ENCODE data around the gene LRRC56. TPM values are rescaled to one million over a fixed set of nuclear protein-coding genes. Genes with fewer than 3 reads are reported as not detected.
A peak's percentile ranks its signal among the peaks of the same experiment; 100 is the strongest.

Gene LRRC56
- total RNA-seq, 1 donor from 2014 or later, result 0.82 TPM

DNA sequence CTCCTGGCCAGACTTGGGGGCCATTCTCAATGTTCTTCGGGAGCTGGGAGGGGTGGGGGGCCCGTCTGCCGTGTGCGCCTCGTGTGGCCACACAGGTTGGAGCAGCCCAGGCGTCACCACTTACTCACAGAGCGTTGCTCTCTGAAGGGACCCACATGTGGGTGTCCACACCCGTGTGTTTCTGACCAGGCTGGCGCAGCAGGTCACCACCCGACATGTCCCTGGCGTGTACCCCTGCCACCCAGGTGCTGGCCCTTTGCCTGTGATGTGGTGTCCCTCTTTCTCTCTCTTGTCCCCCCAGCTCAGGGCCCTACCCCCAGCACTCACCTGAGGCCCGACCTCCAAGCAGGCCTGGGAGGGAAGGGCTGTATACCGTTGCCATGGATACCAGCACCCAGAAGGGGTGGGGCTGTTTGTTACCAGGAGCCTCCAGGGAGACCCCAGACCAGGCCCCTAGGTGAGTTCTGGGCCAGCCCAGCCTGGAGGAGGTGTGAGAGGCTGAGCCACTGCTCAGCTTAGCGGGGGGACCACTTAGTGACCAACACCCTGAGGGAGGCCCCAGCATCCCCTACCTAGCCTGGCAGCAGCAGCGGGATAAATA is 21.8 kb downstream of the LRRC56 start:
- no peak overlapping the region for H3K4me3 Mint-ChIP-seq (ENCODE audit: unreplicated experiment)
- no peaks in the 10 kb centered on the region for H3K79me2 ChIP-seq (ENCODE audit: insufficient read depth, low read length)
- no peaks in the 10 kb centered on the region for H4K20me1 ChIP-seq (ENCODE audit: insufficient read depth, low read length)
- H3K36me3 ChIP-seq (ENCODE audit: insufficient read depth, low read length), result no peaks in the 10 kb centered on the region
- H3K4me1 Mint-ChIP-seq (ENCODE audit: low read depth, unreplicated experiment), result peaks cover 4% of the 10 kb centered on the region
- peaks cover 2% of the 10 kb centered on the region for H3K9me3 Mint-ChIP-seq (ENCODE audit: unreplicated experiment)
- FAIRE-seq (no peak), DNase-seq (ENCODE audit: low read depth) (no peak)
- H3K27ac ChIP-seq (ENCODE audit: low read depth, low read length), result no peak overlapping the region
- H3K27me3 Mint-ChIP-seq (ENCODE audit: low read depth, unreplicated experiment), result peaks cover 9% of the 10 kb centered on the region
- H3K9ac ChIP-seq (ENCODE audit: low read length), result no peak overlapping the region
- no peak overlapping the region for H2AFZ ChIP-seq (ENCODE audit: low read depth, low read length)
- H3K9me3 ChIP-seq (ENCODE audit: insufficient read depth, low read depth, low read length), result no peaks in the 10 kb centered on the region
- H3K36me3 Mint-ChIP-seq (ENCODE audit: low read depth, unreplicated experiment), result peaks cover 6% of the 10 kb centered on the region
- H3K4me3 ChIP-seq (ENCODE audit: insufficient read depth, low read depth, low read length), result no peak overlapping the region
- peaks cover 23% of the 10 kb centered on the region for H3K27me3 ChIP-seq (ENCODE audit: insufficient read depth, low read length)
- peaks cover 8% of the 10 kb centered on the region for H3K4me1 ChIP-seq (ENCODE audit: insufficient read depth, low read length)
- H3K27ac Mint-ChIP-seq (ENCODE audit: unreplicated experiment), result no peak overlapping the region
- H3K4me2 ChIP-seq (ENCODE audit: low read length), result no peak overlapping the region
- TF ChIP-seq EZH2 (IDR thresholded peaks at IDR 0.05; ENCODE audit: insufficient read depth, low read length) (no peak), CTCF (IDR thresholded peaks at IDR 0.05; ENCODE audit: insufficient read depth, low read depth, low read length) (no peak)

GRCh38 chr11:559712-560304 is 22.5 kb downstream of the LRRC56 start:
- Histone ChIP-seq H3K9me3 (ENCODE audit: insufficient read depth, low read depth, low read length) (no peaks in the 10 kb centered on the region), H3K36me3 (ENCODE audit: insufficient read depth, low read length) (no peaks in the 10 kb centered on the region), H4K20me1 (ENCODE audit: insufficient read depth, low read length) (no peaks in the 10 kb centered on the region), H3K27me3 (ENCODE audit: insufficient read depth, low read length) (peaks cover 23% of the 10 kb centered on the region), H3K4me3 (ENCODE audit: insufficient read depth, low read depth, low read length) (peak overlapping the region; percentile 67), H3K9ac (ENCODE audit: low read length) (no peak overlapping the region), H2AFZ (ENCODE audit: low read depth, low read length) (peak overlapping the region; percentile 73), H3K27ac (ENCODE audit: low read depth, low read length) (no peak overlapping the region), H3K4me1 (ENCODE audit: insufficient read depth, low read length) (peaks cover 8% of the 10 kb centered on the region), H3K4me2 (ENCODE audit: low read length) (peak overlapping the region; percentile 93), H3K79me2 (ENCODE audit: insufficient read depth, low read length) (no peaks in the 10 kb centered on the region)
- Mint-ChIP-seq H3K4me3 (ENCODE audit: unreplicated experiment) (peak overlapping the region; percentile 81), H3K36me3 (ENCODE audit: low read depth, unreplicated experiment) (peaks cover 9% of the 10 kb centered on the region), H3K4me1 (ENCODE audit: low read depth, unreplicated experiment) (peaks cover 4% of the 10 kb centered on the region), H3K27me3 (ENCODE audit: low read depth, unreplicated experiment) (peaks cover 9% of the 10 kb centered on the region), H3K27ac (ENCODE audit: unreplicated experiment) (peak overlapping the region; percentile 70), H3K9me3 (ENCODE audit: unreplicated experiment) (peaks cover 2% of the 10 kb centered on the region)
- FAIRE-seq, result no peak
- DNase-seq (ENCODE audit: low read depth), result no peak
- TF ChIP-seq EZH2 (IDR thresholded peaks at IDR 0.05; ENCODE audit: insufficient read depth, low read length) (no peak), CTCF (IDR thresholded peaks at IDR 0.05; ENCODE audit: insufficient read depth, low read depth, low read length) (no peak)

All from astrocyte (in vitro differentiated cells and primary cell).